ENCODE results near the gene GPR158. TPM values are rescaled to one million over a fixed set of nuclear protein-coding genes. Genes with fewer than 3 reads are reported as not detected.

The GPR158 gene
- total RNA-seq, 2 experiments from 2014 or later = not detected

DNA sequence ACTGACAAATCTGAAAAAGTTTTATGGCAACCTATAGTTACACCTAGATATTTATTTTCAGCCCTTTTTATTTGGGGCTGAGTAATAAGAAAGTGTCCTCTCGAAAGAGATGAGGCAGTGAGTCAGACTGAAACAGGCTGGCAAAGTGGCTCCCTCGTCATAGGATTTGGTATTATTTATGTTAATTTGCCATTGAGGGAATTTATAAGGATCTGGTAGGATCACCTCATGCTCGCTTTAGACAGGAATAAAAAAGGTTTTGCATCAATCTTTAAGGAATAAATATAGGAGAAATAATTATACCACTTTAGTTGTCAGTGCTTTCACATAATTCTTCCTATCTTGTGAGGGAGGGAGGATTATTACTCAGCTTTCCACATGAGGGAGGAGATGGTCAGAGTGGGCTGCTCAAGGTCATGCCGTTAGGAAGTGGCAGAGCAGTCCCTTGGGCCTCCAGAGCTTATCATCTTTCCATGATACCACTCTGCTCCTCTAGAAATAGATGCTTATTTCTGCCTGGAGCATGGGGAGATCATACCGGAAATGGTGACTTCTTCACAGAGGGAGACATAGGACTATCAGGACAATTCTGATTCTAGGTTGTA is 356.8 kb downstream of the GPR158 start:
- no peaks in the 10 kb centered on the region for H3K4me1 ChIP-seq (ENCODE audit: insufficient read depth, low read length, poor library complexity, severe bottlenecking)
- H3K9me2 ChIP-seq (ENCODE audit: insufficient read depth, low read length) = no peaks in the 10 kb centered on the region
- POLR2A ChIA-PET = no interaction called here
- BruUV-seq (replicated peaks) = no TSS peak
- no peak overlapping the region for H3K4me2 ChIP-seq (ENCODE audit: low read length)
- H3K36me3 ChIP-seq (ENCODE audit: insufficient read depth, low read length) = no peaks in the 10 kb centered on the region
- no peak overlapping the region for H3K4me3 ChIP-seq (ENCODE audit: low read depth, low read length, poor library complexity, severe bottlenecking)
- no peak overlapping the region for H2AFZ ChIP-seq (ENCODE audit: low read length)
- no peak for TF ChIP-seq CTCF (conservative IDR thresholded peaks at IDR 0.05; ENCODE audit: low read length)
- no peak overlapping the region for H3K27ac ChIP-seq (ENCODE audit: low read depth, low read length, poor library complexity, severe bottlenecking)
- H3K79me2 ChIP-seq (ENCODE audit: insufficient read depth, low read depth, low read length) = no peaks in the 10 kb centered on the region
- no peak for DNase-seq (ENCODE audit: low spot score)
- no peaks in the 10 kb centered on the region for H4K20me1 ChIP-seq (ENCODE audit: insufficient read depth, low read length)
- intact Hi-C loops (cut with micrococcal nuclease; ENCODE audit: unreplicated experiment) = no loop called here
- H3K9me3 ChIP-seq (ENCODE audit: low read length) = no peaks in the 10 kb centered on the region
- CTCF ChIA-PET (ENCODE audit: unreplicated experiment) = no interaction called here

DNA sequence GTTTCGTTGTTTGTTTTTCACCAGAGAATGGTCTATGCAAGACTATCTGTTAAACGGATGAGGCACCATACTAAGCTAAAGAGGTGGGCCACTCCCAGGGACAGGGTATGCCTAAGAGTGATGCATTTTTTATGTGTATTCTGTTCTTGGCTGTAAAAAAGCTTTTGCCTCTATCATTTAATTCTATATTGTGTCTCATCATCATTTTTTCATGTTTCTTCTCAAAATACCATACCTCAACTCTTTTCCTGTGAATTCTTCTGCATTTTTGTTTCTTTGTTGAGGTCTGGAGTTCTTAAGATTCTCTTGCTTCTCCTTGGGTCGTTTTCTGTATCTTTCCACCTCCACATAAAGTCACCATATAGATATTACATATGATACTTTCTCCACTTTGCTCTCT is 357.4 kb downstream of the GPR158 start:
- CTCF ChIA-PET (ENCODE audit: unreplicated experiment) = no interaction called here
- TF ChIP-seq EZH2phosphoT487 (IDR thresholded peaks at IDR 0.05; ENCODE audit: borderline replicate concordance, low read depth, low read length) (no peak), CTCF (conservative IDR thresholded peaks at IDR 0.05; ENCODE audit: low read length) (no peak)
- Histone ChIP-seq H3K4me1 (ENCODE audit: insufficient read depth, low read length, poor library complexity, severe bottlenecking) (no peaks in the 10 kb centered on the region), H3K9me2 (ENCODE audit: insufficient read depth, low read length) (no peaks in the 10 kb centered on the region), H3K79me2 (ENCODE audit: insufficient read depth, low read depth, low read length) (no peaks in the 10 kb centered on the region), H3K9me3 (ENCODE audit: low read length) (no peaks in the 10 kb centered on the region), H3K36me3 (ENCODE audit: insufficient read depth, low read length) (no peaks in the 10 kb centered on the region), H4K20me1 (ENCODE audit: insufficient read depth, low read length) (no peaks in the 10 kb centered on the region), H2AFZ (ENCODE audit: low read length) (no peak overlapping the region), H3K4me3 (ENCODE audit: low read depth, low read length, poor library complexity, severe bottlenecking) (no peak overlapping the region), H3K27ac (ENCODE audit: low read depth, low read length, poor library complexity, severe bottlenecking) (no peak overlapping the region), H3K4me2 (ENCODE audit: low read length) (no peak overlapping the region)
- no peak for DNase-seq (ENCODE audit: low spot score)
- no TSS peak for BruUV-seq (replicated peaks)
- intact Hi-C loops (cut with micrococcal nuclease; ENCODE audit: unreplicated experiment) = no loop called here
- POLR2A ChIA-PET = no interaction called here

- ChIA-PET CTCF (ENCODE audit: unreplicated experiment) (no interaction called here), POLR2A (interaction anchor here (1.2 to 1.3 kb wide), 2 partner anchors 18 to 26 kb away, joined by 5 read pairs; no protein-coding TSS in a partner anchor)
- TF ChIP-seq EZH2phosphoT487 (IDR thresholded peaks at IDR 0.05; ENCODE audit: borderline replicate concordance, low read depth, low read length) (no peak), CTCF (conservative IDR thresholded peaks at IDR 0.05; ENCODE audit: low read length) (no peak)
- intact Hi-C loops (cut with micrococcal nuclease; ENCODE audit: unreplicated experiment) = no loop called here
- Histone ChIP-seq H3K36me3 (ENCODE audit: insufficient read depth, low read length) (no peaks in the 10 kb centered on the region), H3K9me3 (ENCODE audit: low read length) (no peaks in the 10 kb centered on the region), H3K79me2 (ENCODE audit: insufficient read depth, low read depth, low read length) (no peaks in the 10 kb centered on the region), H3K4me3 (ENCODE audit: low read depth, low read length, poor library complexity, severe bottlenecking) (no peak overlapping the region), H3K4me1 (ENCODE audit: insufficient read depth, low read length, poor library complexity, severe bottlenecking) (no peaks in the 10 kb centered on the region), H4K20me1 (ENCODE audit: insufficient read depth, low read length) (no peaks in the 10 kb centered on the region), H3K4me2 (ENCODE audit: low read length) (no peak overlapping the region), H3K9me2 (ENCODE audit: insufficient read depth, low read length) (no peaks in the 10 kb centered on the region), H3K27ac (ENCODE audit: low read depth, low read length, poor library complexity, severe bottlenecking) (no peak overlapping the region), H2AFZ (ENCODE audit: low read length) (no peak overlapping the region)
- DNase-seq (ENCODE audit: low spot score) = no peak
- BruUV-seq (replicated peaks) = no TSS peak
These were observed 361.2 kb downstream of the GPR158 start for GRCh38 chr10:25536027-25536426.

Measured in OCI-LY7 (cell line).